NCI-H82 treated with DMSO at 0.1 percent for 48 hours (cell line): ENCODE data around the gene FGL2.
"Not testable (repeated sequence)": the region's sequence is repeated elsewhere in the genome, so short reads cannot be mapped to it uniquely, and the experiment has no call there.

Experiments used
- DNase-seq: peaks from one replicate; lab custom pipeline; 2025; ENCODE audit not compliant: unreplicated experiment; lab: John Stamatoyannopoulos, UW

Gene FGL2

DNA sequence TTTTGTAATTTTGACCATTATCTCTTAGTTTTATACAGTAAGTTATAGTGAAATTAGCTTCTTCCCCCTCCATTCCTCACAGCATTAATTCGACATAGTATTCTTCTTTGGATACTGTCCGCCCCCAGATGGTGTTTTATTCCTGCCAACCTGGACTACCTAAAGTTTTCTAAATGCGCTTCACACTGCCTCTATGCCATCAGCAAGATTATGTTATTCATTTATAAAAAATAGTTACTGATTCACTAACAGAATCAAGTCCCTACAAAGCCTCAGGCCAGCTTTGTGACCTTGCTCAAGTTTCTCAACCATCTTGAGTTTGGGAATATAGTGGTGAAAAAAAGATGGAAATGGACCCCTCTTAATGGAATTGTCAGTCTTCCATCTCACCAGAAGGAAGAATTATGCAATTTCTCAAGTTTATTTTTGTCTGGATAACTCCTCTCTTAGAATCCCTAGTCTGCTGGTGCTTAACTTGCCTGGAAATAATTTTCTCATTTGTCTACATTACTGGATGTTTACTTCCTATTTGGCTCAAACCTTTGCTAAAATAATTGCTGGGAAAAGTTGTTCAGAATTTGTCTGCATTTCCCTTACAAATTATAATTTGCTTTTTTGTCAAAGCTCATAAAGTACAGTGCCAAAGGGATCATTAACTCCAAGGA is 16.7 kb upstream of the FGL2 start:
- no peak for DNase-seq

DNA sequence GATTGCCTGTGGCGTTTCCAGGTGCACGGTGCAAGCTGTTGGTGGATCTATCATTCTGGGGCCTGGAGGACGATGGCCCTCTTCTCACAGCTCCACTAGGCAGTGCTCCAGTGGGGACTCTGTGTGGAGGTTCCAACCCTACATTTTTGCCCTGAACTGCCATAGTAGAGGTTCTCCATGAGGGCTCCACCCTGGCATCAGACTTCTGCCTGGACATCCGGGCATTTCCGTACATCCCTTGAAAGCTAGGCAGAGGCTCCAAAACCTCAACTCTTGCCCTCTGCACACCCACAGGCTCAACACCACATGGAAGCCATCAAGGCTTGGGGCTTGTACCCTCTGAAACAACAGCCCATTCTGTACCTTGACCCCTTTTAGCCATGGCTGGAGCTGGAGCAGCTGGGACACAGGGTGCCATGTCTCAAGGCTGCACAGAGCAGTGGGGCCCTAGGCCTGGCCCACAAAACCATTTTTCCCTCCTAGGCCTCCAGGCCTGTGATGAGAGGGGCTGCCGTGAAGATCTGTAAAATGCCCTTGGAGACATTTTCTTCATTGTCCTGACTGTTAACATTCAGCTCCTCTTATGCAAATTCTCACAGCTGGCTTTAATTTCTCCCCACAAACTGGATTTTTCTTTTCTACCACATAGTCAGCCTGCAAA is 10.0 kb upstream of the FGL2 start:
- no peak for DNase-seq

DNA sequence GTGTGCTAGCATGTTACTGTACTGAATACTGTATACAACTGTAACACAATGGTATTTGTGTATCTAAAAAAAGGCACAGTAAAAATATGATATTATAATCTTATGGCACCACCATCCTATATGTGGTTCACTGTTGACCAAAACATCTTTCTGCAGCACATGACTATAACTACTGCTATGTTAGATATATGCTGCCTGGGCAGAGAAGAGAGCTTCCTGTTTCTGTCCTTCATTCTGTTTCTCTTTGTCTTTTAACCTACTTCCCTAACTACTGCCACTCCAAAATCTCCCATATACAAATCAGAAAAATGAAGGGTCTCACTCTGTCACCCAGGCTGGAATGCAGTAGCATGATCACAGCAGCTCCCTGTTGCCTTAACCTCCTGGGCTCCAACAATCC is 8.8 kb upstream of the FGL2 start:
- DNase-seq, result no peak

DNA sequence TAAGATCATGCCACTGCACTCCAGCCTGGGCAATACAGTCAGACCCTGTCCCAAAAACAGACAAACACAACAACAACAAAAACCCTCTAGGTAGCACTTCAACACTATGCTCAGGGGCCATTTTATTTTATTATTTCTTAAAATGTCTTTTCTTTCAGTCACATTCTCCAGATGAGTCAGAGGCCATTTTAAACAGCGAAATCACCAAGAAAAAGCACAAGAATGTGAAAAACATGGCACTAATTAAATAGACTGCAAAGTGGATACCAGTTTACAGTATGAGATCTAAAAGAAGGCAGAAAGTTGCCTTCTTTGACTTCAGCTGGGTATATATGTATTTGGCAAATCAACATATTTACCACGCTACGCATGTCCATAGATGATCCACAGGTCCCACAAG is 6.1 kb upstream of the FGL2 start:
- no peak for DNase-seq

DNA sequence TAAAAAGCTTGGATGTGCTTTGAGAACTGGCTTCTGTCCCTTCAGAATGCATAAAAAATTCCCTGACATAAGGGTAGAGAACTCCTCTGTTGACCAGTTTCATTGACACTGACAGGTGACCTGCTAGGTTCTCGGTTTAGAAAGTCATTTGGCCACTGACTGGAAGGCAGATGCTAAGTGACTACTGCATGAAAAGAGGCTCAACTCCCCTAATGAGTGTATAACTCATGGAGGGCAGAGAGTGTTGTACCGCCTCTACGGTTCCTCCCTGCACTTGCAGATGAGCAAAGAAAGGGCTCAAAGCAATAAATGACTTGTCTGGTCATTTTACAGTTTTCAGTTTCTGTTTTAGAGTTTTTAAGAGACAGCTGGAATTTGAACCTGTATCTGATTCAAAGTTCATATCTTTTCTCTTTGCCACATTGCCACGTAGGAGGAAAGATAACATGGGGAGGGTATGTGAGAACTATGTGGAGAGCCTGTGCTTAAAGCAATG is 2.9 kb upstream of the FGL2 start:
- no peak for DNase-seq

DNA sequence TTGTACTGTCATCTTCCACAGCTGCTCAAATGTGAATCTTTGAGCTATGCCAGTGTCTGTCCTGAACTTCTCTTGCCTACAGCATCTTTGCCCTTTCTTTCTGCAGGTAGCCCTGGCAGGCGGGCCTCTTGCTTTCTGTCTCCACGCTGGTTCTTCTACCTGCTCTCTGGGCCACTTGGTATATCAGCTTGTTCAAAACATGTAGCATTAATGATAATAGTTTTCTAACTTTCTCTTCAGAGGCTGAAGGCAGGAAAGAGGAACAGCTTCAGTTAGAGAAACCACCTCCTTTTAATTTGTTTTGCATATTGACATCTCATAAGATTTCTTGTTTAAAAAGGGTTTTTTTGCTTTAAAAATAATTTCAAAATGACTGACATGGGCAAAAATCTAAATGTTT is 923 bp upstream of the FGL2 start:
- DNase-seq, result no peak

DNA sequence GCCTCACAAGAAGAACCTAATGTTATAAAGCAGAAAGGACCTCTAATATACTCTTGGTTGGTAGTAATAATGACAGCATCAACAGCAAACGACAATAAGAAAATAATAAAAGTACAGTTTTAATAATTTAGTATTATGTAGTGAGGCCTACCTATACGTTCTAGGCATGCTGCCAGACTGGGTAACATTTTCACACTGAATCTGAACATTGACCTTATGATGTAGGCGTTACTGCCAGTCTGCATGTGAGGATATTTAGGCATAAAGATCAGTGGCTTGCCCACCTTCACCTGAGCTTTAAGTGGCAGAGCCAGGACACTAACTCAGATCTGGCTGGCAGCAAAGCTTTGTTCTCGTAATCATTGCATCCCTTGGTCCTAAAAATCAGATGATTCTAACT is 2.5 kb downstream of the FGL2 start:
- DNase-seq, result no peak

DNA sequence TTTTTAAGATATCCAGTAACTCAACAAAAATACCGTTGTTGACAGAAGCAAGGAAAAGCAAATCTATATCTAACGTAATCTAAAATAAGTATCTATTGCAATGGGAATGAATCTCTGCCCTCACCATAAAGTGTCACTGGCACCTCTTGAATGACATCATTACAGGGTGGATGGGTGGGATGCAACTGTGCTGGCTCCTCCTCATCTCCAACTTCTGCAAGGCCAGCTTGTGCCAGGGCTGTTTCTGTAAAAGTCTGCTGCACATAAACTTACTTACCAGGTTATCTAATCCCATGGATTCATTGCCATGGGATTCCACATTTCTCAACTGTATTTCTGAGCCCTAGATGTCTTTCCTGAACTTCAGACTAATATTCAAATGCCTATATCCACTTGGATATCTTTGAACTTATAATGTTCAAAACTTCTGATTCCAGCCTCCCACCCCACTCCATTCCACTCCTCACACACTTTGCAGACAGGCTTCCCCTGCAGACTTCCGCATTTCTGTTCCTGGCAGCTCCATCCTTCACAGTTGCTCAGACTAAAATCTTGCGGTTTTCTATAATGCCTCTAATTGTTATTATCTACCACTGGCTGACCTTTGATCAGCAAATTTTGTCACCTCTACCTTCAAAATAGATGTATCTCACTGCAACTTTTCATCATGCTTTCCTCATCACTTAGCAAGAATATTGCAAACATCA is 10.7 kb downstream of the FGL2 start:
- DNase-seq, result no peak

DNA sequence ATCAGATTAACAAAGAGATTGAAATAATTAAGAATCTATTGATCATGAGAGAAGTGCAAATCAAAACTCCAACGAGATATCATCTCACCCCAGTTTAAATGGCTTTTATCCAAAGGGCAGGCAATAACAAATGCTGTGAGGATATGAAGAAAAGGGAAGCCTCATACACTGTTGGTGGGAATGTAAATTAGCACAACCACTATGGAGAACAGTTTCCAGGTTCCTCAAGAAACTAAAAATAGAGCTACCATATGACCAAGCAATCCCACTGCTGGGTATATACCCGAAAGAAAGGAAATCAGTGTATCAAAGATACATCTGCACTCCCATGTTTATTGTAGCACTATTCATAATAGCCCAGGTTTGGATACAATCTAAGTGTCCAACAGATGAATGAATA is 13.8 kb downstream of the FGL2 start:
- DNase-seq, result no peak

DNA sequence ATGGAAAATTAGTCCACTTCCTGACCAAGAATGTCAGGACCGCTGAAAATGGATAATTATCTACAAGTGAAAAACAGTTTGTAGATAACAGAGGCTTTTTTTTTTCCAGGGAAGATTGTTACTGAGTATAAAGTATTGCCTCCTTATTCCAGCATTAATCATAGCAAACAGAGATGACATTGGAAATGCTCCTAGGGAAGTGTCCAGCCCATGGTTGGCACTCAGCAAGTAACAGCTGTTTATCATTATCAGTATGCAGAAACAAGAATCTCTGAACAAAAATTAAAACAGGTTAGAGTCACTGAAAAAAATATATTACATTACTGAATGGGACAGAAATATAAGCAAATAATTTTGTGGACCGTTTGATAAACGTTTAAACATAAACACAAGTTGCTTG is 14.6 kb downstream of the FGL2 start:
- no peak for DNase-seq

DNA sequence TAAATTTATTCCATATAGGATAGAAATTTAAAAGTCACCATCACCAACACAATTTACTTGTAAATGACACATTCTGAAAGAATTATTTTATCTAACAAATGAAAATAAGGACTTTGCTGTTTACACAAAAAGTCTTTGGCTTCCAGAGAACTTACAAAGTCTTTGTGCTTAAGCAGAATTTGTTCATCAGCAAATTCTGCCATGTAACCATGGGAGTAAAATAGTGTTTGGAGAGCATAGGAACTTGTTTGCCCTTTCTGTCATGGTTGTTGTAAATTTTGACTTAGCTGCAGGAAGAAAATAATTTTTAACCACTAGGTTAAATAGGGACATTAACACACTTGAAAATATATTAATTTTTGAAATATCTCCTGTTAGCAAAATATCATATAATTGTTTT is 15.2 kb downstream of the FGL2 start:
- no peak for DNase-seq

DNA sequence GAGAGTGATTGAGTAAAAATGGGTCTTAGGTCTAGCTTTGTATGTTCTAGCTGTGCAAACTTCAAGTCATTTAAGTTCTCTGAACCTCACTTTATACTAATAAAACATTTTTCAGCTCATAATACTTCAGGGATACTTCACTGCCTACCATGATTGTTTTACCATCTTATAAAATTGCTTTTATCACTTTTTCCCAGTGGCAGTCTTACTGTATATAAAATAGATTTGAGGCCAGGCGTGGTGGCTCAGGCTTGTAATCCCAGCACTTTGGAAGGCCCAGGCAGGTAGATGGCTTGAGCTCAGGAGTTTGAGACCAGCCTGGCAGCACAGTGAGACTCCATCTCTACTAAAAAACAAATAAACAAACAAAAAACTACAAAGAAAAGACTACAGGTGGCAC is 17.4 kb downstream of the FGL2 start:
- DNase-seq, result no peak

DNA sequence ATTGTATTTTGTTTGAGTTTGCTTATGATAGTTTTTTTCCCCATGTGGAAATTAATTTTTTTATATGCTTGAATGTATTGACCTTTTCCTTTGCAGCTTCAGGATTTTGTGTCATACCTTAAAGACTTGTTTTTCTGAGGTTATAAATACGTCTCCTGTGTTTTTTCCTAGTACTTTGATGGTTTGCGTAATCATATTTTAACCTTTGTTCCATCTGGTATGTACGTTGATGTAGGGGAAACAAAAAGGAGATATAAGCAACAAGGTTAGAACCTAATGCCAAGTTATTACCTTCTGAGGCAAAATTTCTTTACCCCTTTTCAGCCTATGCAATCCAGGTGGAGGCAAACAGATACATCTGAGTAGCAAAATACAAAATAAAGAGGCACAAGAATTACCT is 17.9 kb downstream of the FGL2 start:
- DNase-seq, result no peak

DNA sequence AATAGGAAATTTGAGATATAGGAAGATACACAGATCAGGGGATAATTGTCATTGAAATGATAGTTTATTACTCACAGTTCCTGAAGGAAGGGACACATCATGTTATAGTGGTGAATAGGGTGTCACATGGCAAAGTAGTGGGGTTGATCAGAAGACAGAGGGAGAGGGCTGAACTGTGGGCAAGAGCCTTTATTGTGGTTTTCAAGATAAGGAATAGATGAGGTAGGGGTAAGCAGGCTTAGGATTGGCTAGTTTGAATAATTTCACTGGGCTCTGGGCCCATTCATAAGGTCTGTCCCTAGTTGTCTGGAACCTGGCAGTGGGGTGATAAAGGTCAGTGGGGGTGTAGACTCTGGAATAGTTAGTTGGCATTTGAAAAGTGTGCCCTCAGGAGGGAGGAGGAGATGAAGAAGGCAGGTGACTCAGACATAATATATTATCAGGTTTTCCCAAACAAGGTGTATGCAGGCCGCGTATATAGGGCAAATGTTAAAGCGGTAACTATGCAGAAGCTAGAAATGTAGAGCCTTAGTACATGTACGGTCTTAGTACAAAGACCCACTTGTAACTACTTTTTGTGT is 18.5 kb downstream of the FGL2 start:
- DNase-seq, result no peak

DNA sequence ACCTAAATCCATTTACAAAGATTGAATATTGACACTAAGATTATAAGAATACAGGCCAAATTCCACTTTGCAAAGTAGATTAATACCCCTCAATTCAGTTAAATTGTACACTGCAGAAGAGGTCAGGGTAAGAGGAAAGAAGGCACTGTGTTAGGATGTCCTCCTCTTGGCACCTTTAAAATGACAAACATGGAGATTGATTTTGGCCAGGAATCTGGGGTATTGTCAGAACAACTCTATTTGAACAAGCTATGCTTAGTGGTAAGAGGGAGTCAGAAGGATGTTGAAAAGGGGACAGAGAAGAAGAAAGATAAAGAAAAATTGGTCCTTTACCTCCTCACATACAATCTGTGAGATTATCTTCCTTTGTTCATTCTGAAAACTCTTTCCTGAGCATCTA is 21.6 kb downstream of the FGL2 start:
- not testable (repeated sequence) for DNase-seq

DNA sequence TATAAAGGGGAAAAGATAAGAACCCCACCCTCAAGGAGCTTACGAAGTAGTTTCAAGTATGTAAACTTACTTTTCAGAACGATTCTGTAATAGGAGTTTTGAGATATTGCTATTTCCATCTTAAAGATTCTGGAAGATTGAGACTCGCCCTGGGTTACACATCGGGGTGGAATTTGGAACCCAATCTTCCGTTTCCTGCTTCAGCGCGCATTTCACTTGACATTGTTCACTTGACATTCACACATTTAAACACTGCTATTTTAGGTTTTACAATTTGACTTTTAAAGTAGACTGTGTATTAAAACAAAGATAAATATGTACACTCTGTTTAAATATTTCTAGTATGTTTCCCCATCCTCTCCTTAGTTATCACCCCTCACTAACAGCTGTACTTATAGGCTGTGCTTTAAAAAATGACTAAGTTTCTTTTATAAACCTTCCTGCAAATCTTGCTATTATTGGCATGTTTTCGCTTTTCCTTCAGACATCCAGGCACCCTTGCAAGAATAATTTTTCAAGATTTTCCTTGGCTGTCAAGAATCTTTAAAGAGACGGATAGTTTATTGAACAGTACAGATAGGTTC is 22.2 kb downstream of the FGL2 start:
- not testable (repeated sequence) for DNase-seq

DNA sequence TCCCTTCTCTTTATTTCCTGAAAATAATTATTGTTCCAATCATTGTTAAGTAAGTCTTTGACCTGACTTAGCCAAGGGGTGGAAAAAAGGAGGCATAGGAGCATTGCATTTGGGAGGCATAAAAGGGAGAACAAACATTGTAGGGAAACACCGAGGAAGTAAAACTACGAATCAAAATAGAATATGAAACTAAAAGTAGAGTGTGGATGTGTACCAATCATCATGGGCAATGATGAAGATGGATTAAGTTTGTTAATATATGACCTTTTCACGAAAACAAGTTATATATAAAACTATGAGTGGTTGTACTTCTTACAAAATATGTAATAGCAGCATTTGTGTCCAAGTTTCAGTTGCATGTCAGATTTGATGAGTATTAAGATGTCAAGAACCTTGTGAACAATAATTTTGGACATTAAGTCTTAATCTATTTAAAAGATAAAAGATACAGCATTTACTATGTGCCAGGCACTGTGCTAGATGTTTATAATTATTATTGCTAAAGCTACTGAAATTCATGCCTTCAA is 24.3 kb downstream of the FGL2 start:
- not testable (repeated sequence) for DNase-seq

DNA sequence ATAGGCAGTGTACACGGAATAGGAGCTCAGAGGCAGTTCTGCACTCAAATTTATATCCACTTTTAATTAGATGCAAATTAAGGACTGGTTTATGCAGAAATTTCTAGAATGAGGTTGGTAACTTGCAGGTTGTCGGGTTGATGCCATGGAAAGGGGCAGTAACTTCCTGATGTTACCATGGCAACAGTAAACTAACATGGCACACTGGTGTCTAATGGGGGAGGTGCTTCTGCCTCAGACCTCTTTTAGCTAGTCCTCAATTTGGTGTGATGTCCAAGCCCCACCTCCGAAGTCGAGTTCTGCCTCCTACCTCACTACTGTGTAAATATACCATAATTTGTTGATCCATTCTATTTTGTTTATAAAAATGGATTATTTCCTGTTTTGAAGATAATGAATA is 25.2 kb downstream of the FGL2 start:
- not testable (repeated sequence) for DNase-seq

DNA sequence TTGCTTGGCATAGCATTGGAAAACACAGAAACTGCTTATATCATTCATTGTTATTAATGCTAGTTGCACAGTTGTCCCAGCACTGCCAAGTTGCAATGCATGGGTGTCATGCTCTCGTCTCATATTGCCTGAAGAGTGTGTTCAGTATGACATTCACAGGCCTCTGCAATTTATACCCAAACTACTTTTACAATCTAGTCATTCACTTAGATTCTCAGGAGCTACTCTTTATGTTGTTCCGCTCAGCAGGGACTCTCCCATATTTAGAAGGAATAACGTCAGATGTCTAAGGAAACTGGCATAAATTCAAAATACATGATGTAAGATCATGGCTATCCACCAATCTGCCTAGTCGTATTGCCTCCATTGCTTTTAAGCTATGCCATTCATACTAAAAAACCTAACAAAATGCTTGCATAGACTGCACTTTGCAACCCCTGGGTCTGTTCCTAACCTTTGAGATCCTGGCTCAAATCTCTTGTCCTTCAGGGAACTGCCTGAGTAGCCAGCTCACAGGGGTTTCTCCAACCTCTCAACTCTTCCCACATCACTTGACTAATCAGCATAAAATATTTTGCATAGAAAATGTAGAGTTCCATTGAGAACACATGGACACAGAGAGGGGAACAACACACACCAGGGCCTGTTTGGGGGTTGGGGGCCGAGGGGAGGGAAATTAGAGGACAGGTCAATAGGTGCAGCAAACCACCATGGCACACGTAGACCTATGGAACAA is 27.0 kb downstream of the FGL2 start:
- not testable (repeated sequence) for DNase-seq

DNA sequence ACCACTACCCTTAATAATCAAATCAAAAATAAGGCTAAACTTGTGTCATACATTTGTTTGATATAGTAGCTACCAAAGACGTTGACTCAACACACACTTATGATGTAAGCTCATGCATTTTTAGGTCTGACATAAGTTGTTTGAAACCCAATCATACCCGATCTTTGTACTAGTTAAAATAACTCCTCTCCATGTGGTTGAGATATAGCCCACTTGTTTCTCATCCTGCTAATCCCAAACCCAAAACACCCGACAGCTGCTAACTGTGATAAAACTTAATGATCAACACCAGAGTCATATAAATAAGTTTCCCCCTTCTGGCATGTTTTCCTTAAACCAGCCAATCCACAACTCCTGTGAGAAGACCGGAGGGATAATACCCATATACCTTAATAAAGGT is 28.5 kb downstream of the FGL2 start:
- DNase-seq, result not testable (repeated sequence)

DNA sequence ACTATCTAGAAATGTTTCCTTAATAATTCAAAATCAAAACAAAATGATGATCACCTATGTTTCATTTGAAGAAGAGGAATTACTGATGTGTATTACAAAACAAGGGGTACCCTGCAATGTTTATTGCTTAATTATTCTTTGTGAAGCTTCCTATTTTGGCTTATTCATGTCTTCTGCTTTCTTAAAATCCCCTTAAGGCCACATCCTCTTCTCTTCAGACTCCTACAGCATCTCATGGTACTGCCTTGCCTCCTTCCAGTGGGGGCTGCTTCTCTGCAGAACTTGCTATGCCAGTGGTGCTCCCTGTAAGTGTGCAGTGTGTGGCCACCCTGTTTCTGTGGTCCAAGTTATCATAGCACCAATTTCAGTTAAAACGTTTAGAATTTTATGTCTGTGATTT is 42.2 kb downstream of the FGL2 start:
- no peak for DNase-seq
